HL-60/S4 treated with phorbol 12-myristate 13-acetate at 8.2 ng/mL for 4 days and 3 days (cell line): ENCODE measurements around the gene CCDC33.

Experiments
- in situ Hi-C: fragments of 300-500 bp; cut with MboI; formaldehyde crosslinking; loops from 2 replicates; pipeline ENCODE4 v1.15.0; 2022; ENCODE audit warnings: low sequenced_read_pairs

The CCDC33 gene

DNA sequence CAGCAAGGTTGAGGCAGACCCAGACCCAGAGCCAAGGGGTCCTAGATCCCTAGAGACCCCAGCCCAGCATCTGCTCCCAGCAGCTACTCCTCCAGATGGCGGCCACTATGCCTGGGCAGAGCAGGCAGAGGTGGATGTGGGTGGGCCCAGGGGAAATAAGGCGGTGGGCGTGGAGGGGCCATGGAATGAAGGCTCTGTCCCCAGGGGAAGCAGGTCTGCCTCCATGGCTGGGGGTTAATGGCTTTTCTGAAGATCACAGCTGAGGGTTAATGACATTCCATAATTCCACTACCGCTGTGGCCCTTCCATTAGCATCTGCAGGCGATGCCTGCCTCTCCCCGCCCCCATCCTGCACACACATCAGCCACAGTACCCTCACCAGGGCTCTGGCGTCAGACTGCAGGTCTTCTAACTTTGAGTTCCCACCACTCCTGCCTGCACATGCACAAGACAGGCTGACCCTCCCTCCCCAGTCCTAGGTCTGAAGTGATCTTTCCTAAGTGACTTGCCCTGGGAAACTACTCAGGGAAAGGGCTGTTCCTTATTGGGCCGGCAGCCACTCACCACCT lies 41.2 kb downstream of the CCDC33 start:
- in situ Hi-C loops, result no loop called here

DNA sequence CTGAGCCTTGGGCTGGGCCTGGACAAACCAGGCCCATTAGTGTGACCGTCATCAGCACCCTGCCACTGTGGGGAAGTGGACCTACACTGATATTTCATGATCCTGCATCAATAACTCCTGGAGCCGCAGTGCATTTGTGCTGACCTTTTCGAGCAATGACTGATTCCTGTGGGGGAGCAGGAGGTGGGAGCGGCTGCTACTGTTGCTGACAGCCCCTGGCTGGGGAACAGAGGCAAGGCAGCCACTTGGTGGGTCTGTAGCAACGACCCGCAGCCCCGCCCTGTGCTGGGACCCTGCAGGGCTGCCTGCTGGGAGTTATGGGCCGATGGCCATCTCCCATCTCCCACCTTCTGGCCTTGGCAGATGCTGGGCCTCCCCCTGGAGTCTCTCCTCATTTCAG lies 42.1 kb downstream of the CCDC33 start:
- in situ Hi-C loops, result no loop called here

DNA sequence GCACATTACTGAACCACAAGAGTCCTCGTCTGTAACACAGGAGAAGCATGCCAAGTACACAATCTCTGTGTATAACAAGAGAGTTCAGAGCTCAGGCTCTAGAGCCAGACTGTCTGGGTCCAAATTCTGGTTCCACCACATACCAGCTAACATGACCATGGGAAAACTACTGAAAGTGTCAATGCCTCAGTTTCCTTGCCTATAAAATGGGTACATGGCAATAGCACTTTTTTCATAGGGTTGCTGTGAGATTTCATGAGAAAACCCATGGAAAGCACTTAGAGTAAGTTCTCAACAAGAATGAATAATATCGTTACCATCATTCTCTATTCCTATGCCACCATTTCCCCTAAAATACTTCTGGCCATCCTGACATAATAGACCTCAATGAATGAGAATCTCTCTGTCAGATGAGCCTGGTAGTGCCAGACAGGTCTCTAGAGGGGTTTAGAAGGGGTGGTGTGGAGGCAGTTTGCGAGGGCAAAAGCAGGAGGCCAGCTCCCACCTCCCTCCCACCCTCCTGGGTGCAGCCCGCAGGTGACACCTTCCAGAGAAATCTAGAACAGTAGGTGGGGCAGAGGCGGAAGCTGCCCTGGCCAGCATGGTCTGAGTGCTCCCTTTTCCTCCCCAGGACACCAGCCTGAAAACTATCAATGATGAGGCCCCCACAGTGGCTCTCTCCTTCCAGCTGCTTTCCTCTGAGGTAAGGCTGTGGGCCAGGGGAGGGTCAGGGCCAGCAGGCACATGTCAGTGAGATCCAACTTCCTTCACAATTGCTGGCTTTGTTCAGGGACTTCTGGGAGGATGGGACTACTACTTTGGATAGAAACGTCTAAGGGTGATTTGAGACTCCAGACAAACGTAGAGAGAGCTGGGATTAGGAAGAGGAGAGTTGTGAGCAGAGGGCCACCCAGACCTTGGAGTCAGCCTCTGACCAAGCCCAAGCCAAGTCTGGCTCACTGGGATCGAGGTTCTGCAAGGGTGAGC lies 45.3 kb downstream of the CCDC33 start:
- in situ Hi-C loops, result no loop called here

DNA sequence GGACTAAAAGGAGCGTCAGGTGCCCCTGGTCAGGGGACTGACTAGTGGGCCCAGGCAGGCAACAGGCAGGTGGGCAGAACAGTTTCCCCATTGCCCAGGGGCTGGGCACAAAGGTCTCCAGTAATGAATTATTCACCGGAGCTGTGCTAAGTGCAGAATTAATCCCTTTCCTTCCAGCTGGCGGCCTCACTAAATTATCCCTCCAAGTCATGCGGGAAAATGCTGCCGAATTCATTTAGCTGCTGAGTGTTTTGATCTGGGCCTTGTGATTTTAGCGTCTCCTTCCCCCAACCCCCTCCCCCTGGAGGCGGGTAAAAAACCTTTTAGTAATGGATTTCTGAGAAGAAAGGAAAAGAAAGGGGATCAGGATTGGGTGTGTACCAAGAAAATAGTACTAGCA lies 47.2 kb downstream of the CCDC33 start:
- in situ Hi-C loops, result no loop called here

DNA sequence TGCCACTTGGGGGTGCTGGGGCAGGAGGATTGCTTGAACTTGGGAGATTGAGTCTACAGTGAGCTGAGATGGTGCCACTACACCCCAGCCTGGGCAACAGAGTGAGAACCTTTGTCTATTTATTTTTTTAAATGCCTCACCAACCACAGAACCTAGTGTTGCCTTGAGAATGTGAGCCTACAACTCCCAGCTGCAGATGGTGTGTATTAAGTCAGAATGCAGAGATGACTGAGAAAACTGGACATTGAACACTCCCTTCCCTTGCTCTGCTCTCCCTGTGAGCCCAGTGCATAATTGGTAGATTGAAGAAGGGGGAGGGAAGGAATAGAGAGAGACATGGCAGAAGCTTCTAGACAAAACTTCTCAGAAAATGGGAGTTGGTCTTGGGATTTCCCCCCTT lies 53.5 kb downstream of the CCDC33 start:
- in situ Hi-C loops, result no loop called here

DNA sequence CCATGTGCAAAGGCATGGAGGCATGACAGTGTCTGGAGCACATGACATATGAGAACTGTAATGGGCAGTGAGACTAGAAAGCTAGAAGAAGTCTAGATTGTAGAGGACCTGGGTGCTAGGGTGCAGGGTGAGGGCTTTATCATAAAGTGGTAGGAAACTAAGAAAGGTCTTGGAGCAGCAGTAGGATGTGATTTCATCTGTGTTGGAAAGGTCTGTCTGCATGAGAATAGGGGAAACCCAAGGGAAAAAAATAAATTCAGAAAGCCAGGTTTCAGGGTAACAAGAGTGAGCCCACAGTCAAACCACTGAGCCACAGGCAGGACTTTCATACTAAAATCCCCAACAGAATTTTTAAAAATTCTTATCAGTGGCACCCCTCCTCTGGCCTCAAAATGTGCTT lies 54.5 kb downstream of the CCDC33 start:
- in situ Hi-C loops, result no loop called here

DNA sequence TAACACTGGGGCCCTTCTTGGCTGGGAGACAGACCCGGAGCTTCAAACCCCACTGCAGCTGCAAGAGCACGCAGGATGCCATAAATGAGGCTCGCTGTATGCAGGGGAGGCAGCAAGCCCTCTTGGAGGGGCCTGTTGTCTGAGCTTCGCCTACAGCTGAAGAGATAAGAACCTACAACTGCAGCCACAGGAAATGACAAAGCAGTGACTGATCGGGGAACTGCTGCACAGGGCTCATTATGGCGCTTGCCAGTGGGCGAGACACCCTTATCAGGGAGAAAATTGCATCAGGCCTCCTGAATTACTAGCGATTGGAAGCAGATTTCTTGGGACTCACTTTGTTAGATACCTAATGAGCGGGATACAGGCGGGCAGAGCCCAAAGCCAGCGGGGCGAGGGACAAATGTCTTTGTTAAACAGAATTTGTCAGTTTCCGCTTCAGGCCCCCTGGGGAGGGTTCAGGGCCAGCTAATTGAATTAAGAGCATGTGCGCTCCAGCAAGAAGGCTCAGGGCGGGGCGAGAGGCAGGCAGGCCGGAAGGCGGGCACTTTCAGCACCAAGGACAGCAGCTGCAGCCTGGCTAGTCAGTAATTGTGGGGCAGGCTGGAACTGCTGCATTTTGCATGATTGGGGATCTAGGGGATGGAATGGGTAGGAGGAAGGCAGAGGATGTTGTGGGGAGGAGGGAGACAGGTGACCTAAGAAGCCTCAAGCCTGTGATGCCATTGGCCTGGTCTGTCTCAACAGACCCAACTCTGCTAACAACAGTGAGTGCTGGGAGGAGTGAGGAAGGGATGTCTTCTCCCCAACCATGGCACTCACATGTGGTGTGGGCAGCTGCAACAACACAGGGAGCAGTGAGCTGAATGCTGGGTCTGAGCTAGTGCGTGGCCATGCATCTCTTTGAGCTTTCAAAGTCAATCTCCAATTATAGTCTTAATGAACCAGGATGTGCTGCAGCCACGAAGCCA lies 55.3 kb downstream of the CCDC33 start:
- in situ Hi-C loops, result no loop called here

DNA sequence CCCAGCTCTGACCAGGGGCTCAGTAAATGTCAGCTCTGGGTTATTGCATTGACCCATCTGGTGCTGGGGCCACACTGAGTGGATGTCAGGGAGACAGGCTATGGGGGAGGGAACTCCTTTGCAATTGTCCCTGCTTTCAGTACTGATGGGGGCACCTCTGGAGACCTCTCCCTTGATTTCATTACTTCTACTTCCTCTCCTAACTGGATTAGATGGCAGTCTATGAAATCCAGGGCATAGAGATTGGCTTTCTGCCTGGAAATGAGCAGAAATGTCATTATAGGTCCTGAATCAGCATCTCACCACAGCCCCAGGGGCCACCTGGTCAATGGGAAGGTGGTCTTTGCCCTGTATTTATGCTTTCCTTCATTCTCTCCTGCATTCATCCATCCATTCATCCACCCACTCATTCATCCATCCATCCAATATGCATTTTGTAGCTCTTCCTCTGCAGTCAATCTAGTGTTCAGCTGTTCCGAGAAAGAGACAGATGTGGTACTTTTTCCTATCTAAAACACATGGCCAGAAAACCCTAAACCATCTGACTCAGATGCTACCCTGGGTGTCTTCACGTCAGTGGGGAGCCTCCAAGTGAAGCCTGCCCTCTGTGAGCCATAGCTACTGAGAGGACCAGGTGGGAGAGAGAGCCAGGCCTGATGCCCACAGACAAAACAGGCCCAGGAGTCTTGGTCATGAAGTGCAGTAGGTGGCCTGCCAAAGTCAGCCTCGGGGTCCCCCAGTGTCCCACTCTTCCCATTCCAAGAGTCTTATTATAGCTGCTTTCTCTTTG lies 57.1 kb downstream of the CCDC33 start:
- in situ Hi-C loops, result no loop called here

DNA sequence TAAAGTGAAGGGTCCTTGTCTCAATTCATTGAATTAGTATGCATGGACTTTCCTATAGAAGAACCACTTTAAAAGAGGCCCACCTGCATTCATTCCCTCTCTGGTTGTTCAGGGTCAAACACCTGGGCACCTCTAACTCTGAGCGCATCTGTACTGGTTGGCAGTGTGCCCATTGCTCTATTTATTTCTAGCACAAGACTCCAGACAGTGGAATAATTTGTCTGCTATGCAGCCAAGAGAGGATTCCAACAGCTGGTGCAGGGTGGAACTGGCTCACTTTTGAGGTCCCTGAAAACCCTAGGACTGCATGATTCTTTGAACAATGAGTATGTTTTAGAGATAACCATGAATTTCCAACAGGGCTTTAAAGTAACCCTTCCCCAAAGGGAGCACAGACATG lies 57.9 kb downstream of the CCDC33 start:
- in situ Hi-C loops, result no loop called here

DNA sequence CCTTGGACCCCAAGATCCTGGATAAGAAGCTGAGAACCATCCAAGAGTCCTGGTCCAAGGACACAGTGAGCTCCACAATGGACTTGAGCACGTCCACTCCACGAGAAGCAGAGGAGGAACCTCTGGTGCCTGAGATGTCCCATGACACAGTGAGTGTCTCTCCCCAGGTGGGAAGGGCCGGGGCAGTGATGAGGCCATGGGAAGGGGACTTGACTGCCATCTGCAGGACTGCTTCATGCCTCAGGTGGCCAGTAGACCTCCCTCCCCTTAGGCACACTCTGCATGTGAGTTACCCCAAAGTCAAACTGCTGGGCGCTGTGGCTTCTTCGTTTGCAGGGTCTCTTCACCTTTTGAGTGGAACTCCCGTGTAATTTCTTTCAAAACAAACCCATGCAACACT lies 59.7 kb downstream of the CCDC33 start:
- in situ Hi-C loops, result no loop called here

DNA sequence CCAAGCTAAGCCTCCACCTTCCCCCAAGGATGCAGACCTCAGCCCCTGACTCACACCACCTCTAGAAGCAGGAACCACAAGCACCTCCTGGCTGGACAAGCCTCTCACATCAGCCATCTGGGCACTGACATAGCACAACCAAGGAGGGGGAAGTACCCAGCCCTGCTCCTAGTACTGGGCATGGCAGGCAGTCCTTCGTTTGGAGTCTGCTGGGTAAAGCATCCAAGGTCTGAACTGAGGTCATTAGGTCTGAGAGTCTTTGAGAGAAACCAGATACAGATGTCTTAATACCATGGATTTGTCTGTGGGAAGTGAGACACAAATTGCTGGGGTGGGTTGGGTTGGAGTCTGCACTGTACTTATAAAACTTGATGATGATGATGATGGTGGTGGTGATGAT lies 61.8 kb downstream of the CCDC33 start:
- in situ Hi-C loops, result no loop called here

DNA sequence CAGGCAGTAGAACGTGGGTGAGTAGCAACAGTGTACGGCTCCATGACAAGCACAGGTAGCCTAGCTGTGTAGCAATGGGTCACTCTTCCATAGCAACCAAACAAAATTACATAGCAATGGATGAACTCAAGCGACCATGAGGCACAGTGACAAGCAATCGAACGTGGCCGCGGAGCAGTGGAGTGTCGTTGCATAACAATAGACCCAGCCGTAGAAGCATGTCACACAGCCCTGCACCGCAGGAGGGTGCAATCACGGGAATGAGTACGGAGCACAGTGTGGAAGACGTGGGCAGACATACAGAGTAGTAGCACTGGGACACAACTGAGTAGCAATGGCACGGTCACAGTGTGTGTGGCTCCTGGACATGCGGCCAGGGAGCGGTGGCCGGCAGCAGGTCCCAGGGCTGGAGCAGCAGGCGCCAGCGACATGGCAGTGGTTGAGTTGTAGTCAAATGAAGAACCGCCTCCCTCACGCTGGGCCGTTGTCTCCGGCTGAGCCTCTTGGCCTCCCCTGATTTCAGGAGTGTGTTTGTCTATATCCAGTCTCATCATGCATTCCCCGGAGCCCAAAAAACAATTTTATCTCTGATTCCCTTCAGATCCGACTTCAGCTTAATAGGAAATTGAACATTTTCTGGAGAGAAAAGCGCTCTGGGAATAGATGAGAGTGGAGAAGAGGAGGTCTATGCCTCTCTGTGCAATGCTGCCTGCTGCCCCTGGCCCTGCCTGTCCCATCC lies 64.1 kb downstream of the CCDC33 start:
- in situ Hi-C loops, result loop anchor here (25.0 kb wide), 1 partner anchor 338 kb away; no protein-coding TSS in a partner anchor

DNA sequence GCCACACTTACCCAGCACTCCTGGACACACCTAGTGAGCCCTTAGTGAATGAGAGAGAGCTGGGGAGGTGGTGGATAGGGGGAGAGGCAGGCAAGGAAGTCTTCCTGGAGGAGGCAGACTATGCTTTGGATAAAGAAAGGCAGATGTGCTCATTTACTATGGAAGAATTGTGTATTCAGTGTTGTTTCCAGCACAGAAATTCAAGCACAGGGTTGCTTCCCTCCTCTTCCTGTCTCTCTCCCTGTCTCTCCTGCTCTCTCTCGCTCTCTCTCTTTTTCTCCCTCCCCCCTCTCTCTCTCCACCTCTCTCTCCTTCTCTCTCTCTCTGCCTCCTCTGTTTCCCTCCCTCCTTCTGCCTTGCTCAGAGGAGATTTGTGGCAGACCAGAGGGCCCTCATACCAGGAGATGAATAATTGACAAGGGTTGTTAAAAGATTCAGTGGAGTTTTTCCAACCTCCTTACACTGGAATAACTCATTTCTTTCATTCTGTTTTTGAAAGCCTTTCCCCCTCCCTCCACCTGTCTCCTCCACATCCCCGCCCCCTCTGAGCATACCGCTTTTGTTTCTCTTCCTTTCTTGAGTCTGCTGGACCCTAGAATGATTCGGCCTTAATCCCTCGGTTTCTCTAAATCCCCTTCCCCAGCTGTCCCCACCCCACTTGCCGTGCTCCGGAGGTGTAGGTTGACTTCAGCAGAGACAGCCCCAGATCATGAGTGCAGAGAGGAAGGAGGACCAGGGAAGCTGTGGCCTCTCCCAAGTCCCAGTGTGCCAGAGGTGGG lies 65.6 kb downstream of the CCDC33 start:
- in situ Hi-C loops, result loop anchor here (25.0 kb wide), 1 partner anchor 339 kb away; no protein-coding TSS in a partner anchor

DNA sequence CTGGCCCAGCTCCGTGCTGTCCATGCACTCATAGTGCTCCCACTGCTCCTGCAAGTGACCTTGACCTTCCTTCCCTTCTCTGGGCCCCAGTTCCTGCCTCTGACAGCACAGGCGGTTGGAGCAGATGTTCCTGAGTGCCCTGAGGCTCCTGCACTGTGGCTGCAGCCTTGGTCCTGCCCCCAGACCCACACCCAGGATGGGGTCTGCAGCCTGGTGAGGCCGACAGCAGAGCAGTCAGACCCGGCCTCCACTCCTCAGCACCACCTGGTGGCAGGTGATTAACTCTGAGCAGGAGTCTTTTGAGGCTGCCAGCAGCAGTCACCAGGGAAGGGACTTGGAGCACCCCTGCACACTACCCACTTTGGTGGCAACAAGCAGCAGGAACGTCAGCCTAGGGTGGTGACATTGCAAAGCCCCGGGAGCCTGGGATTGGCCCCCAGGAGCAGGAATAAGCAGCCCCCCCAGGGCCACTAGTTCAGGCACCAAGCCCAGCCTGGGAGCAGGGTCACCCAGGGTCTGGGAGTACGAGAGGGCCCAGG lies 66.8 kb downstream of the CCDC33 start:
- in situ Hi-C loops, result loop anchor here (25.0 kb wide), 1 partner anchor 341 kb away; no protein-coding TSS in a partner anchor

DNA sequence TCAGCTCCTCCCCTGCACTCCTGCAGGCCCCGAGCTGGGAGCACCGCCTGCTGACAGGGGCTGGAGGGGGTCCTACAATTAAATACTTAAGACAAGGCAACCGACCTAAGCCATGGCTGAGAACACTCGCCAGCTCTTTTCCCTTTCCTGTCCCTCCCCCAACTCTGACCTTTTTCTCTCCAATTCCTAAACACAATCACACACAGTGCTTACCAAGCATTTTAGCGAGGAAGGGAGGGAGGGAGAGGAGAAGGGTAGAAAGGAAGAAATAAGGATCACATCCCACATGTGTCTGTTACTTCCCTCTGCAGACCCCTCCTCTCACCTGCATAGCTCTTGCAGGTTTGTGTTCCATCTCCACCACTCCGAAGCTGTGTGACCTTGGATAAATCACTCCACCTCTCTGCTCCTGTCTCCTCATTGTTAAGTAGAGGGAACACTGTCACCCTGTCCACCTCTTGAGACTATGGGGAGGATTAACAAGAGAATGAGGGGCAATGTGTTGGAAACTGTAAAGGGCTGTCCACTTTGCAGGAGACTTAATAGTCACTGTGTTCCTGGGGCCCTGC lies 67.7 kb downstream of the CCDC33 start:
- in situ Hi-C loops, result loop anchor here (25.0 kb wide), 1 partner anchor 342 kb away; no protein-coding TSS in a partner anchor

DNA sequence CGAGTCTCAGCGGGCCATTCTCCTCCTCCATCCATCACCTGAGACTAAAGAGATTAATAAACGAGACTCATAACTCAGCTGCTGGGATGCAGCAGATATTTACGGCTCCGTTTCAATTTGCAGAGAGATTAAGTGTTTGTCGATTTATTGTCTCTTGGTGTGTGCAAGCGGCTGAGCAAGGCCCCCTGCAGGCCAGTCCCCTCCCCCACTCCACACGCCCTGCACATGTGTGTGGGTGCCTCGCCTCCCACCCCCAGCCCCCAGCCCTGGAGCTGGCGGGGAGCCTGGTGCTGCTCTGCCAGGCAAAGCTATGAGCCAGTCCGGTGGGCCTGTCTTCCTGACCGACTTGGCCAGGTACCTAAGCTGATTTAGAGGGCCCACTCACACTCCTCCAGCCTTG lies 68.3 kb downstream of the CCDC33 start:
- in situ Hi-C loops, result loop anchor here (25.0 kb wide), 1 partner anchor 342 kb away; no protein-coding TSS in a partner anchor

DNA sequence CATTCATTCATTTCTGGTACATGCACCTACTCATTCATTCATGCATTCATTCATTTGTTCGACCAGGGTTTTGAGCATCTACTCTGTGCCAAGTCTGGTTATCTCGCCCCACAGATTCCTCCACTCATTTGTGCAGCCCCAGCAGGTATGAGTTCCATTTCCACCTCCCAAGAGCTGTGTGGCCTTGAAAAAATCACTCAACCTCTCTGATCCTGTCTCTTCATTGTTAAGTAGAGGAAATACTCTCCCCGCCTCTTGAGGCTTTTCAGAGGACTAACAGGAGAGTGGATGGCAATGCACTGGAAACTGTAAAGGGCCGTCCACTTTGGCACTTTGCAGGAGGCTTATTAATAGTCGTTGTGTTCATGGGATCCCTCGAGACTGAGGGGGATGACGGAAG lies 69.6 kb downstream of the CCDC33 start:
- in situ Hi-C loops, result loop anchor here (5.0 to 25.0 kb wide), 2 partner anchors 178 to 343 kb away; no protein-coding TSS in a partner anchor

DNA sequence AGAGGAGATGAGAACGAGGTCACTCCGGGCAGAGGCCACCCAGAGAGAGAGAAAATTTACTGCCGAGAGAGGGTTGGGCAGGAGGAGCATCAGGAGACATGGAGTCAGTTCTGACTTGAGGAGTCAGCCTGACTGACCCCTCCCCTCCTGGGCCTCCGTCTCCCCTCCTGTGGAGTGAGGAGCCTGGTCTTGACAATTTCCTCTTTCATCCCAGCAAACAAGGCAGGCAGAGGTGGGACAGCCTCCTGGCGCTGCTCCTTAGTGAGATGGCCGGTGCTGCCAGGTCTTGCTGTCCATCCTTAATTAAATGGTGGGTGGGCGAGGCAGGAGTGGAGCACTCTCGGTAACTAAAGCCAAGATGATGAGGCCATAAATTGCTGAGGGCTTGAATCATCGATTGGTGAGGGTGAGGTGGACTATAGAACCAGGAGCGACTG lies 70.7 kb downstream of the CCDC33 start:
- in situ Hi-C loops, result loop anchor here (5.0 to 25.0 kb wide), 2 partner anchors 179 to 344 kb away; no protein-coding TSS in a partner anchor
